Activated CD4-positive, alpha-beta T cell treated with anti-CD3 and anti-CD28 coated beads, Interleukin-2, Interleukin-4, amounts not matched to agents 100 ng/mL and 50 ng/mL, durations not matched to agents 16 hours and 8 hours (primary cell): ENCODE data around the gene POLR1B.
"Not testable (repeated sequence)": the region's sequence is repeated elsewhere in the genome, so short reads cannot be mapped to it uniquely, and the experiment has no call there.

Source experiments
- DNase-seq: peaks from one replicate; pipeline ENCODE4 v3.0.0-alpha.2; 2020; ENCODE audit warnings: low spot score

The POLR1B gene, protein sequence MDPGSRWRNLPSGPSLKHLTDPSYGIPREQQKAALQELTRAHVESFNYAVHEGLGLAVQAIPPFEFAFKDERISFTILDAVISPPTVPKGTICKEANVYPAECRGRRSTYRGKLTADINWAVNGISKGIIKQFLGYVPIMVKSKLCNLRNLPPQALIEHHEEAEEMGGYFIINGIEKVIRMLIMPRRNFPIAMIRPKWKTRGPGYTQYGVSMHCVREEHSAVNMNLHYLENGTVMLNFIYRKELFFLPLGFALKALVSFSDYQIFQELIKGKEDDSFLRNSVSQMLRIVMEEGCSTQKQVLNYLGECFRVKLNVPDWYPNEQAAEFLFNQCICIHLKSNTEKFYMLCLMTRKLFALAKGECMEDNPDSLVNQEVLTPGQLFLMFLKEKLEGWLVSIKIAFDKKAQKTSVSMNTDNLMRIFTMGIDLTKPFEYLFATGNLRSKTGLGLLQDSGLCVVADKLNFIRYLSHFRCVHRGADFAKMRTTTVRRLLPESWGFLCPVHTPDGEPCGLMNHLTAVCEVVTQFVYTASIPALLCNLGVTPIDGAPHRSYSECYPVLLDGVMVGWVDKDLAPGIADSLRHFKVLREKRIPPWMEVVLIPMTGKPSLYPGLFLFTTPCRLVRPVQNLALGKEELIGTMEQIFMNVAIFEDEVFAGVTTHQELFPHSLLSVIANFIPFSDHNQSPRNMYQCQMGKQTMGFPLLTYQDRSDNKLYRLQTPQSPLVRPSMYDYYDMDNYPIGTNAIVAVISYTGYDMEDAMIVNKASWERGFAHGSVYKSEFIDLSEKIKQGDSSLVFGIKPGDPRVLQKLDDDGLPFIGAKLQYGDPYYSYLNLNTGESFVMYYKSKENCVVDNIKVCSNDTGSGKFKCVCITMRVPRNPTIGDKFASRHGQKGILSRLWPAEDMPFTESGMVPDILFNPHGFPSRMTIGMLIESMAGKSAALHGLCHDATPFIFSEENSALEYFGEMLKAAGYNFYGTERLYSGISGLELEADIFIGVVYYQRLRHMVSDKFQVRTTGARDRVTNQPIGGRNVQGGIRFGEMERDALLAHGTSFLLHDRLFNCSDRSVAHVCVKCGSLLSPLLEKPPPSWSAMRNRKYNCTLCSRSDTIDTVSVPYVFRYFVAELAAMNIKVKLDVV

DNA sequence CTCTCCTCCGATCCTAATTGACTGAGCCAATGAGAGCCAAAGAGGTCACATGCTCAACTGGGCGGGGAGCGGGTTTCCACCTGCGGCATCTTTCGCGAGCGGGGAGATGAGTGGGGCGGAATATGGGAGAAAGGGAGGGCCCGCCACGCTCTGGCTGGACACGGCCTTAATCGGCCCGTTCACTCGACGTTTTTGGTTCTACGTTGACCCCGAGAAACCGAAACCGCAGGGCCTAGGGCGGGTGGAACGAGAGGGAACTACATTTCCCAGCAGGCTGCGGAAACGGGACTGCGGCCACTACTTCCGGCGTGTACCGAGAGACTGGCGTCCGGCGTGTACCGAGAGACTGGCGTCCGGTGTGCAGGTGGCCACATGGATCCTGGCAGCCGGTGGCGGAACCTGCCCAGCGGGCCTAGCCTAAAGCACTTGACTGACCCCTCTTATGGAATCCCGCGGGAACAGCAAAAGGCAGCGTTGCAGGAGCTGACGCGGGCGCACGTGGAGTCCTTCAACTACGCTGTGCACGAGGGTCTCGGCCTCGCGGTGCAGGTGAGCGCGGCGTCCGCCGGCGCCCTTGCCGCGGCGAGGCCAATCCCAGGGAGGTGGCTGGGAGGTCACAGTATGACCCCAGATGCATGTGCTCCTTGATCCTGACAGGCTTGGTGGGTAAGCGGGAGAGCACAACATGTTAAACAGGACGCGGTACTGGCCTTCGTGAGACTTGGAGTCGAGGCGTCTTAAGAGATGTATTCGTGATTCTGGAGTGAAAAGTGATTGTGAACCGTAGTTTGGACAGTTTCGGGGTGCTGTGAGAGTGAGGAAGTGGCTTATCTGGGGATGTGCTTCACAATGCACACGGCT lies at the start of gene POLR1B:
POLR1B (plus strand) TSS at position 343 of the 861 bp plus-strand sequence; CDS start at position 373, 30 bp downstream.
- peak; percentile 85 for DNase-seq

DNA sequence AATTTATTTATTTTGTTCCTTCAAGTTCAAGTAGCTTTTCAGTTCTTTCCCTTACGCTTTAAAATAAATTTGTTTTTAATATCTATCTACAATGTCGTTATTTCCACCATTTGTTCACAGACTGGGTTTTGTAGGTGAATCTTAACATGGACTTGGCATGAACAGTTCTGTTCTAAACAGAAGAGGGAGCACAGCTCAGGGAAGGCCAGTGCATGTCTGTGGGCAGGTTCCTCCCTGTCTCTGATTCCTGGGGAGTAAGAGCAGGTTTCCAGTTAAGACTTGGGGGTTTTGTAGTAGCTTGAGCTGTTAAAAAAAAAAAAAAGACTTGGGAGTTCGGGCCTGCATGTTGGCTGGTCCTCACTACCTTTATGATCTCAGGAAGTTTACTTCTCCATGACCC lies 49.2 kb upstream of the POLR1B start:
- DNase-seq = no peak

DNA sequence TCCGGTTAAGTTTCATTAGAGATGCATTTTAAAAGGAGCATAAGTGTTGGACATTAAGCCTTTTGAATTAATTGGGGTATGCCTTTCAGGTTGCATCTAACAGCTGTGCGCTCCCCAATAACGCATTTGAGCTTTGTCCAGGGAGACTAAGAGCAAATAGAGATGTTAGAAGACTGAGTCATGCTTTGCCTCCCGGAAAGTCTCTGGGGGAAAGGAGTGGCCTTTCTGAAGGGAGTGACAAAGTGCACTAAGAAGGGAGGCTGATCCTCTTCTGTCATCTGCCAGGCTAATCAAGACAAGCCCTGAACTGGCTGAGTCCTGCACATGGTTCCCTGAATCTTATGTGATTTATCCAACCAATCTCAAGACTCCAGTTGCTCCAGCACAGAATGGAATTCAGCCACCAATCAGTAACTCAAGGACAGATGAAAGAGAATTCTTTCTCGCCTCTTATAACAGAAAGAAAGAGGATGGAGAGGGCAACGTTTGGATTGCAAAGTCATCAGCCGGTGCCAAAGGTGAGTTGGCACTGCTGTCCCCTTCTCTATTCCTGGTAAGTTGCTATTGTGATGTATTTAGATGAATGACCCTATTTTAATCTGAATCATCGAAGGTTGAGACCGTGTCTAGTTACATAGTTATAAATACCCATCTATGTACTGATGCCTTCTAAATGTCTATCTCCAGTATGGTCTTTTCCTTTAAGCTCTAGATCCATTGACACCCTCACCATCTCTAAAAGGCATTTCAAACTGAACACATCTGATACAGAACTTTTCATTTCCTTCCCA lies 48.2 kb upstream of the POLR1B start:
- no peak for DNase-seq

DNA sequence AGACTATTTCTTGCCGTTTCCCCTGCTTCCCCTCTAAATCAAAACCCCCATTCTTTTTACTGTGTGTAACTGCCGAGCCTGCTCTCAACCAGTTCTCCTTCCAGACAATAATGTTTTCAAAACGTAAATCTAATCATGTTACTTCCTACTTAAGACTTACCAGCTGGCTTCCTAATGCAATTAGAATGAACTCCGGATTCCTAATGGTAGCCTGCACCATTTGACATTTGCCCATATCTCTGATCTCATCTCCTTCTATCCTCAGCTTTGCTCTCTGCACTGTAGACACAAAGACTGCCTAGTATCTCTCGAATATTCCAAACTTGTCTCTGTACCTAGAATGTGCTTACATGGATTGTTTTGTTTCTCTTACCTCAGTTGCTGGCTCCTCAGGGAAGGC lies 47.4 kb upstream of the POLR1B start:
- DNase-seq = no peak

DNA sequence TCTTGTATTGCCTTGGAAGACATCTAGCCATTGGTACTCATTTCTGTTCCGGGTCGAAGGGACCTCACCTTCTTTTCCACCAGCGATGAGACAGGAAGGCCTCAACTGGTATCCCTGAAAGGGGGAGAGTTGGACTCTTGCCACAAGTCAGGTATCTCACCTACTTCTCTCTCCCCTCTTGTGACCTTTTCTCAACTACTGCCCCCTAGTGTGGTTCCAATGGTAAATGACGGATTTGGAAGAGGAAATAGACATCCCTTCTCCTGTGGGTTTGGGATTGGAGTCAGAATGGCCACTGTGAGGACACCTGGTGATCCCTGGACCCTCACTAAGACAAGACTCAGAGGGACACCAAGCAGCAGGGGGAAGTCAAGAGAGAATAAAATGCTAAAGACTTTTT lies 46.4 kb upstream of the POLR1B start:
- DNase-seq = not testable (repeated sequence)

DNA sequence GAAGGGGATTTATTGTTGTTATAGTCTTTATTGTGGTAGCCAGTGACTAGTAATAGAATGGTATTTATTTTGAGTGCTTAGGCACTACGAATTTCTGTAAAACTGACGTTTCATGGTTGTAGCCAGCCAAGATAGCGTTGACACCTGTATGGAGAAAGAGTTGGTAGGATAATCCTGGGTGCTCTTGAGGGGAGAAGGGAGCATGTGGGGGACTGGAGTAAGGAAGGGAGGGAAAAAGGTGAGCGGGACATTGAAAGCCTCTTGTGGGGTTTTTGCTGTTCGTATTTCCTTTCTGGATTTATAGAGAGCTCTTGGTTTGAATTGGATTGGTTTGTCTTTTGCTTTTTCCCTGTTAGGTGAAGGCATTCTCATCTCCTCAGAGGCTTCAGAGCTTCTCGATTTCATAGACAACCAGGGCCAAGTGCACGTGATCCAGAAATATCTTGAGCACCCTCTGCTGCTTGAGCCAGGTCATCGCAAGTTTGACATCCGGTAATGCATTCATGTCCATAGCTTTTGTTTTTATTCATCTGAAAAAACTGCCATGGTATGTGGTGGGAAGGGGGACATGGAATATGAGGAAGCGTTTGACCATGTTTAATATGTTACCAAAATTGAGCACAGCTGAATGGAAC lies 41.3 kb upstream of the POLR1B start:
- DNase-seq = peak; percentile 41

DNA sequence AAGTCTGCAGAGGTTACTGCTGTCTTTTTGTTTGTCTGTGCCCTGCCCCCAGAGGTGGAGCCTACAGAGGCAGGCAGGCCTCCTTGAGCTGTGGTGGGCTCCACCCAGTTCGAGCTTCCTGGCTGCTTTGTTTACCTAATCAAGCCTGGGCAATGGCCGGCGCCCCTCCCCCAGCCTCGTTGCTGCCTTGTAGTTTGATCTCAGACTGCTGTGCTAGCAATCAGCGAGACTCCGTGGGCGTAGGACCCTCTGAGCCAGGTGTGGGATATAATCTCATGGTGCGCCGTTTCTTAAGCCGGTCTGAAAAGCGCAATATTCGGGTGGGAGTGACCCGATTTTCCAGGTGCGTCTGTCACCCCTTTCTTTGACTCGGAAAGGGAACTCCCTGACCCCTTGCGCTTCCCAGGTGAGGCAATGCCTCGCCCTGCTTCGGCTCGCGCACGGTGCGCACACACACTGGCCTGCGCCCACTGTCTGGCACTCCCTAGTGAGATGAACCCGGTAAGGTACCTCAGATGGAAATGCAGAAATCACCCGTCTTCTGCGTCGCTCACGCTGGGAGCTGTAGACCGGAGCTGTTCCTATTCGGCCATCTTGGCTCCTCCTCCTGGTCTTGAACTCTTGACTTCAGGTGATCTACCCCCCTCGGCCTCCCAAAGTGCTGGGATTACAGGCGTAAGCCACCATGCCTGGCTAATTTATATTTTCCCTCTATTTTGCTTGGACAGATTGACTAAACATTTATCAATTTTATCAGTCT lies 32.8 kb upstream of the POLR1B start:
- DNase-seq = not testable (repeated sequence)

DNA sequence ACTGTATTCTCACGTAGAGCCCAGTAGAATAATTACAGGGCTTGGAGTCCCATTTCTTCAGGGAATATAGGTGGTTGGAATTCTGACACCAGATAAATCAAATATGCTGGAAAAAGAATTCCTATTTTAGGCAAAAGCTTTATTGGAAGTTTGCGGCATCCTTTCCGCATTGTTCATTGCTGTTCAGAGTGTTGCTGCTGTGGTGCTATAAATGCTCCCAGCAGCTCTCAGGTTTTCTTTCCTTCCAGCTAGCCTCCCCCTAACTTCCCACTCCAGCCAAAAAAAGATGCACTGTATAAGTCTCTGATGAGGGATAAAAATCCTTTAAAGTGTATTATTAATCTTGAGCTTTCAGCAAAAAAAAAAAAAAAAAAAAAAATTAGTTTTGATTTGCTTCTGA lies 25.5 kb upstream of the POLR1B start:
- no peak for DNase-seq

DNA sequence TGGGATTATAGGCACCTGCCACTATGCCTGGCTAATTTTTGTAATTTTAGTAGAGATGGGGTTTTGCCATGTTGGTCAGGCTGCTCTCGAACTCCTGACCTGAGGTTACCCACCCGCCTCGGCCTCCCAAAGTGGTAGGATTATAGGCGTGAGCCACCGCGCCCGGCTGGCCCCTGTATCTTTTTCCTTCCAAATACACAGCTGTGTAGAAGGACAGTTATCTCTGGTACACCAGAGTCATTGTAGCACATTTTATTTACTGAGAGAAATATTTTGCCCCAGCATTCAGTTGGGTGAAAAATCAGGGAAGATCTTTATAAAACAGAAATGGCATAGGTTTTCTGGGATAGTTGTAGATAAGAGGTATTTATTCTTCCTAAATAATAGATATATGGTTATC lies 23.5 kb upstream of the POLR1B start:
- no peak for DNase-seq

DNA sequence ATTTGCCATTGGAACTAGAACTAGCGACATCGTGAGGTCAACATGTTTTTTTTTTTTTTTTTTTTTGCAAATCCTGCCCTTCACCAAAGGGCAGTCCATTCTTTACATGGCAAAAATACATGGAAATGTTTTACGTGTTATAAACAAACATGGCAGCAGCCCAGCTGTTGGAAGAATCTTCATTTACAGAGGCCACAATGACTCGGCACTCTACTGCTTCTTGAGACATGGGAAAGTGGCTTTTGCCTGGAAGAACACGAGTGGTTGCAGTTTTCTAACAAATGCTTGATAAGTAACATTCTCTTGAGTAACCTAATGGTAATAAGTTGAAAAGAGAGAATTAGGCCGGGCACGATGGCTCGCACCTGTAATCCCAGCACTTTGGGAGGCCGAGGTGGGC lies 22.8 kb upstream of the POLR1B start:
- no peak for DNase-seq

DNA sequence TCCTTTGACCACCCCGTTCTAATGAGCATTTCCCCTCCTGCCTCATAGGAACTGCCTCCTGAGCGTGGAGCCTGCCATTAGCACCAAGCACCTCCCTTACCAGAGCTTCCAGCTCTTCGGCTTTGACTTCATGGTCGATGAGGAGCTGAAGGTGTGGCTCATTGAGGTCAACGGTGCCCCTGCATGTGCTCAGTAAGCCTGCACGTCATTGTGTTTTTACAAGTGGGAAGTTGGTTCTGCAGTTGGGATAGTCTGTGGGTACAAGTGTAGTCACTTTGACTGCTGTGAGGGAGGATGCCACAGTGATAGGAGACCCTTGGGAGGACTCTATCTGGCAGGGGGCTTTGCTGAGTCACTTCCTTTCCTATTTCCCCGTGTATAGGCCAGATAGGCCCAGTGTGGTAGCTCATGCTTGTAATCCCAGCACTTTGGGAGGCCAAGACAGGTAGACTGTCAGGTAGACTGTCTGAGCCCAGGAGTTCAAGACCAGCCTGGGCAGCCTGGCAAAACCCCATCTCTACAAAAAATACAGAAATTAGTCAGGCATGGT lies 22.0 kb upstream of the POLR1B start:
- no peak for DNase-seq

DNA sequence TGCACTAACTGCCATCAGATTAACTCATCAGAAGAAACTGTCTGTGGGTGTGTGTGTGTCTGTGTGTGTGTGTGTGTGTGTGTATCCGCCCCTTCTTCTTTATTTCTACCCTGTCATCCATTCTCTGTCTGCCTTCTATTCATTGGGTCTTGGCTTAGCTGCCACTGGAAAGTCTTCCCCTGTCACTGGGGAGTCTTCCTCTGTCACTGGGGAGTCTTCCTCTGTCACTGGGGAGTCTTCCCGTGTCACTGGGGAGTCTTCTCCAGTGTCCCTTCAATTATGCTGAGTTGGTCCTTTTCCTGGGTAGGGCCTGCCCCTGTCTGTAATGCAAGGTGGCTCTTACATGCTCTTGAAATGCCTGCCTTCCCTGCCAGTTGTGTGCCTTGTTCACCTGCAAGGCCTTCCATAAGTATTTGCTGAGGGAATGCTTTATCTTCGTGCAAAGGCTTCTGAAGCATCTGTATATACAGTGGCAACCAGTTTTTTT lies 18.9 kb upstream of the POLR1B start:
- no peak for DNase-seq

DNA sequence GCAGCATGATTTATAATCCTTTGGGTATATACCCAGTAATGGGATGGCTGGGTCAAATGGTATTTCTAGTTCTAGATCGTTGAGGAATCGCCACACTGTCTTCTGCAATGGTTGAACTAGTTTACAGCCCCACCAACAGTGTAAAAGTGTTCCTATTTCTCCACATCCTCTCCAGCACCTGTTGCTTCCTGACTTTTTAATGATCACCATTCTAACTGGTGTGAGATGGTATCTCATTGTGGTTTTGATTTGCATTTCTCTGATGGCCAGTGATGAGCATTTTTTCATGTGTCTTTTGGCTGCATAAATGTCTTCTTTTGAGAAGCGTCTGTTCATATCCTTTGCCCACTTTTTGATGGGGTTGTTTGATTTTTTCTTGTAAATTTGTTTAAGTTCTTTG lies 18.0 kb upstream of the POLR1B start:
- not testable (repeated sequence) for DNase-seq

DNA sequence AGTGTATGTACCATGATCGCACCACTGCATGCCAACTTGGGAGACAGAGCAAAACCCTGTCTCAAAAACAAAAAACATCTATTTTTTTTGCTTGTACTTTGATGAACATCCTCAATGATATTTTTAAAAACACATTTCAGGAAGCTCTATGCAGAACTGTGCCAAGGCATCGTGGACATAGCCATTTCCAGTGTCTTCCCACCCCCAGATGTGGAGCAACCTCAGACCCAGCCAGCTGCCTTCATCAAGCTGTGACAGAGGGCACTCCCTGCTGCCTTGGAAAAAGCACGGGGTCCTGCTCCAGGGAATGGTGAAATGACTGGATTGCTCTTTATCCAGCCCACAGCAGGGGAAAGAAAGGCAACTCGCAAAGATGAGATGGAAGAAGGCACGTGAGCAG lies 13.7 kb upstream of the POLR1B start:
- no peak for DNase-seq

DNA sequence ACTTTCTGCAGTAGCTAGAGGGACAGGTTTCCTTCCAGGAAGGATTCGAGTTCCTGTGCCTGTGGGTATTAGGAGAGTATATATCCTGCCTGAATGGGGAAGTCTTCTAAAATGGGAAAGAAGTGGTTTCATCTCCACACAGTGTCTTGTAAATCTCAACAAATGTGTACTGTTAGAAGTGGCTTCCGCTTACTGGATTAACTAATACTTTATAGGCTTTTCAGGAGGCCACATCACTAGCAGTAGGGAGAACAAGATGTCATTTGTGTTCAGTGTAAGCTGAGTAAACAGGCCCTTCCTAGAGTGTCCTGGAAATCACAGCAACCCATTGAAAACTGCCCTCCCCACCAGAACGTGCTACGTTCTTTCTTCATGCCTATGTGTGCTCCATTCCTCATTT lies 12.5 kb upstream of the POLR1B start:
- DNase-seq = no peak

DNA sequence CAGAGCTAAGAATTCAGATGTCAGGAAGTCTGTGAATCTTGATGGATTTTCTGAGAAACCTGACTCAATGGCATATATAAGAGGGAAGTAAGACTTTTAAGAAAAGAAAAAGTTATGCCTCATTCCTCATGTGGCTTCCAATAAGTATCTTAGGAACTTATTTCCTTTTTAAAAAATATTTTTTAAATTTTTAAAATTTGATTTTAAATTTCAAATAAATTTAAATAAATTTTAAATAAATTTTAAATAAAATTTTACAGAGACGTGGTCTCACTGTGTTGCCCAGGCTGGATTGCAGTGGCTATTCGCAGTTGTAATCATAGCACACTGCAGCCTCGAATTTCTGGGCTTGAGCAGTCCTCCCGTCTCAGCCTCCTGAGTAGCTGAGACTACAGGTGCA lies 11.5 kb upstream of the POLR1B start:
- no peak for DNase-seq

DNA sequence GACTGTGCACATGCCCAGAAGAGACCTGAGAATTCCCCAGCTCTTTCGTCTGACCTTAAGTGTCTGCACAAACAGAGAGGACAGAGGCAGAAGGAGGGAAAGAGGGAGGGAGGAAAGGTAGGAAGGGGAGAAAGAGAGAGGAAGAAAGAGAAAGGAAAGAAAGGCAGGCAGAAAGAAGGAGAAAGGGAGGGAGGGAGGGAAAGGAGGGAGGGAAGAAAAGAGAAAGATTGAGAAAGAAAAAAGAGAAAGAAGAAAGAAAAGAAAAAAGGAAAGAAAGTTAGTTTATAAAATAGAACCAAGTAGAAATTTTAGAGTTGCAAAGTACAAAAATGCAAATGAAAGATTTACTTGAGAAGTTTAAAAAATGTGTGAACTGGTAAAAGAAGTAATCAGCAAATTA lies 7.4 kb upstream of the POLR1B start:
- DNase-seq = no peak

DNA sequence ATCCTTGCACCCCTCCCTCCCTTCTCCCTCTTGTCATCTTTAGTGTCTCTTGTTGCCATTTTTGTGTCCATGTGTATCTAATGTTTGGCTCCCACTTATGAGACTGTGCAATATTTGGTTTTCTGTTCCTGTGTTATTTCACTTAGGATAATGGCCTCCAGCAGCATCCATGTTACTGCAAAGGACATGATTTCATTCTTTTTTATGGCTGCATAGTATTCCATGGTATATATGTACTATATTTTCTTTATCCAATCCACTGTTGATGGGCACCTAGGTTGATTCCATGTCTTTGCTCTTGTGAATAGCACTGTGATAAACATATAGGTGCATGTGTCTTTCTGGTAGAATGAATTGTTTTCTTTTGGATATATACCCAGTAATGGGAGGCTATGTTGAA lies 5.6 kb upstream of the POLR1B start:
- not testable (repeated sequence) for DNase-seq

DNA sequence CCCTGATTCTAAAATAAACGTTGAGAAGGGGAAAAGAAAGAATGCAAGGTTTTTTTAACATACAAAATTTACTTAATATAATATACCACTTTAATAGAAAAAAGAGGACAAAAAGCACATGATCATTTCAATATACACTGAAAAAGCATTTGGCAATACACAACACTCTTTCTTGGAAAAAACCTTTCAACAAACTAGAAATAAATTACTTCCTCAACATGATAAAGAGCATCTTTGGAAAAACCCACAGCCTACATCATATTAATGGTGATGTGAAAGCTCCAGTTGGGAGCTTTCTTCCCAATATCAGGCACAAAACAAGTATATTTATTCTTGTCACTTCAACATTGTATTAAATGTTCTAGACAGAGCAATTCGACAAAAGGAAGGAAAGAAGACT lies 3.0 kb upstream of the POLR1B start:
- no peak for DNase-seq
